Upper lobe of left lung (tissue), 4 donors: ENCODE data around the gene BATF.

Experiments used
- POLR2A ChIP-seq, 4 donors: fragments of 450-650 bp; IDR thresholded peaks; one replicate each; pipeline ENCODE4 v1.5.1; 2016 to 2017; ENCODE audit warnings: antibody characterized with exemption in 4 of 4, mild to moderate bottlenecking in 2 of 4
- POLR2AphosphoS5 ChIP-seq, 2 donors: sonication (generic); formaldehyde crosslinking; IDR thresholded peaks; one replicate each; pipeline ENCODE4 v1.5.1; 2017; ENCODE audit warnings: antibody characterized with exemption in 2 of 2

- no peak for TF ChIP-seq POLR2A (IDR thresholded peaks at IDR 0.05)
- no peak for TF ChIP-seq POLR2AphosphoS5 (IDR thresholded peaks at IDR 0.05)
Observed at GRCh38 chr14:75577729-75578101, 55.4 kb downstream of the BATF start.
